Cortex of kidney (tissue), 1 donor: ENCODE data around the gene PDE4D.

Source experiments
- DNase-seq: peaks from one replicate; lab custom pipeline; 2025; lab: John Stamatoyannopoulos, UW

Gene PDE4D

GRCh38 chr5:59838989-59839388 is 54.5 kb downstream of the PDE4D start:
- DNase-seq, result no peak

GRCh38 chr5:59838067-59838466 is 55.5 kb downstream of the PDE4D start:
- DNase-seq, result no peak

GRCh38 chr5:59837071-59837470 is 56.5 kb downstream of the PDE4D start:
- no peak for DNase-seq

- DNase-seq, result no peak
These were observed 57.7 kb downstream of the PDE4D start for GRCh38 chr5:59835800-59836199.

- no peak for DNase-seq
These were observed 60.1 kb downstream of the PDE4D start for GRCh38 chr5:59833448-59833847.

- DNase-seq, result no peak
These were observed 60.8 kb downstream of the PDE4D start for GRCh38 chr5:59832577-59833301.

GRCh38 chr5:59831326-59832010 is 62.1 kb downstream of the PDE4D start:
- no peak for DNase-seq

- DNase-seq, result no peak
These were observed 62.9 kb downstream of the PDE4D start for GRCh38 chr5:59830536-59831200.

- DNase-seq, result no peak
These were observed 63.6 kb downstream of the PDE4D start for GRCh38 chr5:59829922-59830321.

GRCh38 chr5:59829386-59829785 is 64.1 kb downstream of the PDE4D start:
- no peak for DNase-seq

- DNase-seq, result no peak
These were observed 64.9 kb downstream of the PDE4D start for GRCh38 chr5:59828623-59829022.

- no peak for DNase-seq
These were observed 66.5 kb downstream of the PDE4D start for GRCh38 chr5:59826996-59827395.

GRCh38 chr5:59823420-59823819 is 70.1 kb downstream of the PDE4D start:
- DNase-seq, result no peak

GRCh38 chr5:59819806-59820205 is 73.7 kb downstream of the PDE4D start:
- no peak for DNase-seq

GRCh38 chr5:59817536-59817935 is 76.0 kb downstream of the PDE4D start:
- no peak for DNase-seq

GRCh38 chr5:59816654-59817300 is 76.7 kb downstream of the PDE4D start:
- no peak for DNase-seq

GRCh38 chr5:59814537-59814872 is 79.0 kb downstream of the PDE4D start:
- DNase-seq, result no peak

GRCh38 chr5:59813761-59814536 is 79.6 kb downstream of the PDE4D start:
- DNase-seq, result no peak

- no peak for DNase-seq
These were observed 83.5 kb downstream of the PDE4D start for GRCh38 chr5:59810041-59810440.

GRCh38 chr5:59807806-59808205 is 85.7 kb downstream of the PDE4D start:
- DNase-seq, result no peak

GRCh38 chr5:59800347-59800893 is 93.1 kb downstream of the PDE4D start:
- DNase-seq, result no peak
